ENCODE data around the gene RIOK3.
"Not testable (repeated sequence)": the region's sequence is repeated elsewhere in the genome, so short reads cannot be mapped to it uniquely, and the experiment has no call there.

Gene RIOK3

GRCh38 chr18:23452728-23453679, at the start of gene RIOK3:
Gene RIOK3 (plus strand): TSS chr18:23453287. CDS start chr18:23453440, 153 bp downstream.
- ATAC-seq = peak; percentile 100
- Mint-ChIP-seq H3K36me3 (peaks cover 8% of the 10 kb centered on the region), H3K4me3 (peak within 1 kb of the TSS; percentile 95), H3K9me3 (peaks cover 2% of the 10 kb centered on the region), H3K27ac (peak within 1 kb of the TSS; percentile 88), H3K4me1 (peaks cover 59% of the 10 kb centered on the region), H3K27me3 (no peaks in the 10 kb centered on the region)

DNA sequence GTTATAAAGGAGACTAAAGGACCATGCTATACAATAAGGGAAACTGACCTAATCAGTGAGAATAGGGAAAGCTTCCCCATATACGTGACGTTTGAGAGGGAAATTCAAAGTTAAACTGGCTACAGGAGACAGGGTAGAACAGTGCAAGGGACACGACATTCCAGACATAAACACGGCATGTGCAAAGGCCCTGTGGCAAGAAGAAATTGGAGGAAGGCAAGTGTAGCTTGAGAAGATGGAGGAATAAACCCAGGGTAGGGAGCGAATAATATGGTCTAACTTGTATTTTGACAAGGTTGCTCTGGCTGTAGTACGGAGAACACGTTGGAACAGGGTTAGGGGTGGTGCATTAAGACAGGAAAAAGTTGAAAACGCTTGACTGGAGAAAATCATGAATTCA, 49.8 kb upstream of the RIOK3 start:
- ATAC-seq = no peak
- H3K27ac Mint-ChIP-seq = no peak overlapping the region
- H3K4me1 Mint-ChIP-seq = no peaks in the 10 kb centered on the region
- H3K27me3 Mint-ChIP-seq = no peaks in the 10 kb centered on the region
- H3K9me3 Mint-ChIP-seq = peaks cover 3% of the 10 kb centered on the region
- H3K36me3 Mint-ChIP-seq = peaks cover 27% of the 10 kb centered on the region
- no peak overlapping the region for H3K4me3 Mint-ChIP-seq

- Mint-ChIP-seq H3K27ac (no peak overlapping the region), H3K4me3 (no peak overlapping the region), H3K9me3 (peaks cover 3% of the 10 kb centered on the region), H3K4me1 (no peaks in the 10 kb centered on the region), H3K36me3 (peaks cover 23% of the 10 kb centered on the region), H3K27me3 (no peaks in the 10 kb centered on the region)
- ATAC-seq = no peak
Observed at GRCh38 chr18:23405636-23406035, 47.5 kb upstream of the RIOK3 start.

DNA sequence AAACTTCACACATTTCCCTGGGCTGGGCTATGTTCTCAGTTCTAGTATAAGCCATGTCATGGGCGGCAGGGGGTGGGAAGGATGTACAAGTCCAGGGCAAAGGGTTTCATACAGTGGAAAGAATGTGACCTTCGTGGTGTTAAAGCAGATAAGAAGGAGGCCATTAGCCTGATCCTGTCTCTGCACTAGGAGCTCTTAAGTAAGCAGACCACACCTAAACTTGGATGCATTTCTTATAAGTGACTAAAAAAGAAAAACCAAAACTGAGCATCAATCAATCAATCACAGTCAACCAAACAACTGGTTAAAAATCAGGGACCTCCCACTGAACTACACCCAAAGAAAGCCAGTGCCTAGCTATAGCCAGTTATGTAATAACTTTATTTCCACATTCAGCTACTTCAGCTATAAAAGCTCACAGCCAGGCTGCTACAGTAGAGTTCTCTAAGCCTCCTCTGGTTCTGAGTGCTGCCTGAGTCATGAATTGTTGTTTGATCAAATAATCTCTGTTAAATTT, 46.8 kb upstream of the RIOK3 start:
- Mint-ChIP-seq H3K36me3 (peaks cover 20% of the 10 kb centered on the region), H3K27ac (no peak overlapping the region), H3K4me3 (no peak overlapping the region), H3K4me1 (peaks cover 2% of the 10 kb centered on the region), H3K27me3 (no peaks in the 10 kb centered on the region), H3K9me3 (peaks cover 3% of the 10 kb centered on the region)
- ATAC-seq = no peak

- Mint-ChIP-seq H3K9me3 (no peaks in the 10 kb centered on the region), H3K27me3 (no peaks in the 10 kb centered on the region), H3K4me1 (peaks cover 15% of the 10 kb centered on the region), H3K4me3 (no peak overlapping the region), H3K36me3 (peaks cover 6% of the 10 kb centered on the region), H3K27ac (no peak overlapping the region)
- no peak for ATAC-seq
Observed at GRCh38 chr18:23412351-23412964, 40.6 kb upstream of the RIOK3 start.

GRCh38 chr18:23415515-23415914, 37.6 kb upstream of the RIOK3 start:
- Mint-ChIP-seq H3K36me3 (peaks cover 6% of the 10 kb centered on the region), H3K9me3 (no peaks in the 10 kb centered on the region), H3K4me3 (no peak overlapping the region), H3K27ac (no peak overlapping the region), H3K27me3 (no peaks in the 10 kb centered on the region), H3K4me1 (peaks cover 15% of the 10 kb centered on the region)
- no peak for ATAC-seq

- Mint-ChIP-seq H3K4me3 (no peak overlapping the region), H3K27me3 (no peaks in the 10 kb centered on the region), H3K9me3 (no peaks in the 10 kb centered on the region), H3K27ac (peak overlapping the region; percentile 53), H3K4me1 (peaks cover 15% of the 10 kb centered on the region), H3K36me3 (peaks cover 6% of the 10 kb centered on the region)
- ATAC-seq = no peak
Observed at GRCh38 chr18:23416298-23416697, 36.8 kb upstream of the RIOK3 start.

DNA sequence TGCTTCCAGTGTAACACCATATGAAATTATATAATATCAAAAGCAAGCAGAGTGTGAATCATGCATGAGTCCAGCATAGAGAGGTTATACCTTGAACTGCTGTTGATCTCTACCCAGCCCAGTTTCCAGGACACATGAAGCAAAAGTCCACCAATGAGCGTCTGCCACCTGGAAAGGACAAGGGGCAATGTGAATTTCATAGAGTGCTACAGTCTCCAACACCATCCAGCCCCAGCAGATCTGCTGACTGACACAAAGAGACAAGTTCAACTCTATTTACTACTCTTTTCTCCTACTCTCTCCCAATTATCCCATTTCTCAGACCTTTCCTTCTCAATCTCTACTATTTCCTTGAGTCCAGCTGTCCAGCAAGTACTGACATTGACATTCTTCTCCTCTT, 31.8 kb upstream of the RIOK3 start:
- peaks cover 1% of the 10 kb centered on the region for H3K9me3 Mint-ChIP-seq
- H3K27ac Mint-ChIP-seq = no peak overlapping the region
- no peaks in the 10 kb centered on the region for H3K27me3 Mint-ChIP-seq
- H3K36me3 Mint-ChIP-seq = peaks cover 8% of the 10 kb centered on the region
- peaks cover 31% of the 10 kb centered on the region for H3K4me1 Mint-ChIP-seq
- no peak overlapping the region for H3K4me3 Mint-ChIP-seq
- ATAC-seq = no peak

GRCh38 chr18:23422751-23423418, 30.2 kb upstream of the RIOK3 start:
- peak overlapping the region; percentile 84 for H3K27ac Mint-ChIP-seq
- peaks cover 3% of the 10 kb centered on the region for H3K9me3 Mint-ChIP-seq
- H3K4me3 Mint-ChIP-seq = peak overlapping the region; percentile 49
- peak; percentile 94 for ATAC-seq
- peaks cover 28% of the 10 kb centered on the region for H3K4me1 Mint-ChIP-seq
- H3K27me3 Mint-ChIP-seq = no peaks in the 10 kb centered on the region
- peaks cover 11% of the 10 kb centered on the region for H3K36me3 Mint-ChIP-seq

DNA sequence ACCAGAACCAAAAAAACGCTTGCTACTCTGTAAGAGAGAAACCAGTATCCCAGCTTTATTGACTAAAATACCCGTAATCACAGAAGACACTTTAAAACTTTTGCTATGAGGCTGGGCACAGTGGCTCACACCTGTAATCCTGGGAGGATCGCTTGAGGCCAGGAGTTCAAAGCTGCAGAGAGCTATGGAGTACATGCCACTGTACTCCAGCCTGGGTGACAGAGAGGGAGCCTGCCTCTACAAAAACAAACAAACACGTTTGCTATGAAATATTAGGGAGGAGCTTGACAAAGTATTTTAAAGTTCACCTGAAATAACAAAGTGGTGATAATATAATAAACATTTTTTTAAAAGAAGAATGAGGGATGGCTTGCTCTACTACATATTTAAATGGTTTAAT, 28.5 kb upstream of the RIOK3 start:
- Mint-ChIP-seq H3K4me3 (no peak overlapping the region), H3K9me3 (peaks cover 6% of the 10 kb centered on the region), H3K4me1 (peaks cover 32% of the 10 kb centered on the region), H3K27me3 (no peaks in the 10 kb centered on the region), H3K36me3 (peaks cover 22% of the 10 kb centered on the region), H3K27ac (peak overlapping the region; percentile 84)
- no peak for ATAC-seq

DNA sequence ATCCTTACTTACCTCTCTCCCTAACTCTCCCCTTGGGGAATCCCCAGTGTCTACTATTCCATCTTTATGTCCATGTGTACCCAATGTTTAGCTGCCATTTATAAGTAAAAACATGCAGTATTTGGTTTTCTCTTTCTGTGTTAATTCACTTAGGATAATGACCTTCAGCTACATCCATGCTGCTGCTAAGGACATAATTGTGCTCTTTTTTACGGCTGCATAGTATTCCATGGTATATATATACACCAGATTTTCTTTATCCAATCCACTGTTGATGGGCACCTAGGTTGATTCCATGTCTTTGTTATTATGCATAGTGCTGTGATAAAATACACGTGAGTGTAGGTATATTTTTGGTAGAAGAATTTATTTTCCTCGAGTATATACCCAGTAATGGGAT, 24.3 kb upstream of the RIOK3 start:
- Mint-ChIP-seq H3K9me3 (peaks cover 6% of the 10 kb centered on the region), H3K27ac (no peak overlapping the region), H3K4me3 (no peak overlapping the region), H3K36me3 (peaks cover 22% of the 10 kb centered on the region), H3K4me1 (peaks cover 7% of the 10 kb centered on the region), H3K27me3 (no peaks in the 10 kb centered on the region)
- ATAC-seq = no peak

GRCh38 chr18:23429538-23429937, 23.5 kb upstream of the RIOK3 start:
- not testable (repeated sequence) for H3K27me3 Mint-ChIP-seq, H3K4me1 Mint-ChIP-seq, ATAC-seq, H3K27ac Mint-ChIP-seq, H3K9me3 Mint-ChIP-seq, H3K4me3 Mint-ChIP-seq
- peaks cover 19% of the 10 kb centered on the region for H3K36me3 Mint-ChIP-seq

DNA sequence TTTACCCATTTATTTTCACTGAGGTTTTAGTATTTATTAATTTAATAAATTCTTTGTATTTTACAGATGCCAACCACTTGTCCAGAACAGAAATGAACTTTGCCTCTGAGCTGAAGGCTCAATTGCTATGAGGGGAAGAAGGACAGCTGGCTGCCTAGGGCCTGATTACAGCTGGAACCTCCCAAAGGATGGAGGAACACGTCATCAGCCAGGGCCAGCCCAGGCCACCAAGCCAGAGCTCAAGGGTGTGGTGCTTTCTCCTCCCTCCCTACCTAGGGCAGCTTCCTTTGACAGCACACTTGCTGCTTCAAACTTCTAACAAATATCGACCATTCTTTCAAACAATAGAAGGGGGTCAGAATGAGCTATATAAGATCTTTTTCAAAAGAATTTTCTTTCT, 19.7 kb upstream of the RIOK3 start:
- Mint-ChIP-seq H3K27ac (no peak overlapping the region), H3K4me3 (no peak overlapping the region), H3K27me3 (no peaks in the 10 kb centered on the region), H3K36me3 (peaks cover 14% of the 10 kb centered on the region), H3K9me3 (peaks cover 3% of the 10 kb centered on the region), H3K4me1 (peaks cover 21% of the 10 kb centered on the region)
- ATAC-seq = no peak

DNA sequence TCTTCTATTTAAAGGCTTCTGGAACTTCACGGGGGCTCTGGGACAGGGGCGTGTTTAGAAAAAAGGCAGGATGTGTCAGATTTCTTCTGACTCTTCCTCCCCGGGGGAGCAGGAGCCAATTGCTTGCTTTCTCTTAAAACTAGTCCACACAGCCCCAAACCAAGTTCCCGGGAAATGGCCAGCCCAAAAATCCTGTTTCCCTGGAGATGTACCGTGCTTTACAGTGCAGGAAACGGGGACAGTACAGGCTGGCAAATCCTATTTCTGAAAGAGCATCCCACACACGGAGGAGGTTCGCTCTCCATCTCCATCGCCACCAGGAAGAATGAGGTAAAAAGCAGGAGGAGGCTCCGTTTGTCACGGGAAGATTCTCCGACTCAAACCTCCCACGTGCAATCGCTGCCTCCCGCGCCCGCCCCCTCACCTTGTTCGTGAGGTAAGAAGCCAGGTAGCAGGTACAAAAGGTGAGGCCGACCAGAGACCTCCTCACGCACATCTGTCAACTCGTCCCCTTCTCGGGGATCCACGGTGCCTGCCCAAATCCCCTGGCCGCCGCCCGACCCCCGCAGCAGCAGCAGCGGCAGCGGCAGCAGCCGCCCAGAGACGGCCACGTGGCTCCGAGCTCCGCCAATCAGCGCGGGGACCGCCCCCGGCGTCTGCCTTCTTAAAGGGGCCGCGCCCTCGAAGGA, 15.6 kb upstream of the RIOK3 start:
- peak overlapping the region; percentile 90 for H3K4me3 Mint-ChIP-seq
- H3K9me3 Mint-ChIP-seq = no peaks in the 10 kb centered on the region
- ATAC-seq = peak; percentile 99
- no peaks in the 10 kb centered on the region for H3K36me3 Mint-ChIP-seq
- H3K27ac Mint-ChIP-seq = peak overlapping the region; percentile 81
- H3K27me3 Mint-ChIP-seq = no peaks in the 10 kb centered on the region
- peaks cover 25% of the 10 kb centered on the region for H3K4me1 Mint-ChIP-seq

DNA sequence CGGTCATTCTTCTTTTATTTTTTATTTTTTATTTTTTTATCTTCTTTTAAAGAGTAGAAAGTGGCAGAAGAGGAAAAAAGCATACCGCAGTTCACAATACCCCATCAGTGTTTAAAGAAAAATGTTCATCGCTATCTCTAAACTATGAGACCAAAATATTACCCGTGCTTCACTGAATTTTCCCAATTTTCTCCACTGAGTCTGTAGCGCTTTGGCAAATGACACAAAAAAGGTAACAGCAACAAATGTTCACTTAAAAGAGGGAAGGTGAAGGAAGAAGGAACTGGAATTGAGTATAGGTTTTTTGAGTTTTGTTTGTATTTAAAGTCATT, 15.1 kb upstream of the RIOK3 start:
- Mint-ChIP-seq H3K9me3 (no peaks in the 10 kb centered on the region), H3K27ac (peak overlapping the region; percentile 81), H3K27me3 (no peaks in the 10 kb centered on the region), H3K36me3 (no peaks in the 10 kb centered on the region), H3K4me3 (peak overlapping the region; percentile 90), H3K4me1 (peaks cover 25% of the 10 kb centered on the region)
- no peak for ATAC-seq
